Suprapubic skin (tissue), 3 donors: ENCODE measurements around the gene WDR81.

ENCODE experiments used
- CTCF ChIP-seq, 2 donors: fragments of 200-600 bp in 1 of 2; fragments of 450-650 bp in 1 of 2; sonication (generic) in 1 of 2; IDR thresholded peaks; one replicate each; pipeline ENCODE4 v1.5.1; 2016 to 2019; ENCODE audit warnings: antibody characterized with exemption in 2 of 2, mild to moderate bottlenecking in 1 of 2, moderate library complexity in 1 of 2
- POLR2AphosphoS5 ChIP-seq, 3 donors: sonication (generic); formaldehyde crosslinking; IDR thresholded peaks; one replicate each; pipeline ENCODE4 v1.6.1; 2017; ENCODE audit warnings: antibody characterized with exemption in 3 of 3

GRCh38 chr17:1707107-1707506, 17.4 kb upstream of the WDR81 start:
- TF ChIP-seq CTCF (IDR thresholded peaks at IDR 0.05) (no peak), POLR2AphosphoS5 (IDR thresholded peaks at IDR 0.05) (no peak)
